ENCODE measurements around the gene TPGS2. TPM values are rescaled to one million over a fixed set of nuclear protein-coding genes. Genes with fewer than 3 reads are reported as not detected.
"Not testable (repeated sequence)": the region's sequence is repeated elsewhere in the genome, so short reads cannot be mapped to it uniquely, and the experiment has no call there.

Gene TPGS2
- total RNA-seq: 167 and 250 TPM in 2 replicates

- DNase-seq (ENCODE audit: low read depth): peak; percentile 50
These were observed at the start of gene TPGS2, which contains the start of gene KIAA1328 for GRCh38 chr18:36828630-36829361. TSS of gene TPGS2 (minus strand) at chr18:36829002. CDS start at chr18:36828767, 235 bp downstream. TSS of gene KIAA1328 (plus strand) at chr18:36829127. CDS start at chr18:36829139, 12 bp downstream.

DNA sequence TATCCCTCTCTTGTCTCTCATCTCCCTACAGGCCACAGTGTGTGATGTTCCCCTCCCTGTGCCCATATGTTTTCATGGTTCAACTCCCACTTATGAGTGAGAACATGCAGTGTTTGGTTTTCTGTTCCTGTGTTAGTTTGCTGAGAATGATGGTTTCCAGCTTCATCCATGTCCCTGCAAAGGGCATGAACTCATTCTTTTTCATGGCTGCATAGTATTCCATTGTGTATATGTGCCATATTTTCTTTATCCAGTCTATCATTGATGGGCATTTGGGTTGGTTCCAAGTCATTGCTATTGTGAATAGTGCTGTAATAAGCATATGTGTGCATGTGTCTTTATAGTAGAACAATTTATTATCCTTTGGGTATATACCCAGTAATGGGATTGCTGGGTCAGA, 45.0 kb upstream of the TPGS2 start:
- DNase-seq (ENCODE audit: low read depth): not testable (repeated sequence)

DNA sequence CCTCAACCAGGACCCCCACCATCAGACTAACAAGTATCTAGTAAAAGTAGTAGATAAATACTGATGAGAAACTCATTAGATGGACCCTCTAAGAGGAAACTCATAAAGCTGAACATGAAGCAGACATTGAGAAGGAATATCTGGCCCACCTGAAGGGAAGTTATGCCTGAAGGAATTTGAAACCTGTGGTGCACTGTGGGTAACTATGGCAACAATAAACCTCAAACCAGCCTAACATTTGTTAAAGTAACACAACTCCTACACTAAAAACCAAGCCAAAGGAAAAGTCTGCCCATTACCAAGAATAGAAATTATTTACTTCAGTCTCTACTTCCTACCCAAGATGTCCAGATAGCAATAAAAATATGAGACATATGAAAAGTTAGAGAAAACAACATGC, 43.5 kb upstream of the TPGS2 start:
- DNase-seq (ENCODE audit: low read depth): peak; percentile 69

DNA sequence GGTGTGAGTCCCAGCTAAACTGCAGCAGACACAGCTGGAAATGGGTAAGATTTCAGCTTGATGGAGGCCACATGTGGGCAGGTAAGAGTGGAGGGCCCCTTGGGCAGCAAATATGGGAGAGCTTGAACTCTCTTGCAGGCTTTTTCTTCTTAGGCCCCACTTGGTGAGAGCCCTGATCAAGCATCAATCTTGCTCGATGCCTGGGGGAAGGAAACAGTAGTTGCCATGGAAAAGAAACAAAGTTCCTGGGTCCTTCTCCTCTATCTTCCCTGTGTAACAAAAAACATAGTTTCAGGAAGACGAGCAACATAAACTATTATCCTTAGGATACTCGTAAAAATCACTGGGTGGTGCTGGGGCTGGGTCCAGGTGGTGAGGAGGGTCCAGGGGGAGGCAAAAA, 43.0 kb upstream of the TPGS2 start:
- no peak for DNase-seq (ENCODE audit: low read depth)

DNA sequence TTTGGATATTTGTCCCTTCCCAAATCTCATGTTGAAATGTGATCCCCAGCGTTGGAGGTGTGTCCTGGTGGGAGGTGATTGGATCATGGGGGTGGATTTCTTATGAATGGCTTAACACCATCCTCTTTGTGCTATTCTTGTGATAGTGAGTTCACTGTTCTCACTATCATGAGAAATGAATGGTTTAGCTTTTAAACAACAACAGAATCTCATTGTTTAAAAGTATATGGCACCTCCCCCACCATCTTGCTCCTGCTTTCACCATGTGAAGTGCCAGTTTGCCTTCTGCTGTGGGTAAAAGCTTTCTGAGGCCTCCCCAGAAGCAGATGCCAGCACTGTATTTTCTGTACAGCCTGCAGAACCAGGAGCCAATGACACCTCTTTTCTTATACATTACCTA, 38.3 kb upstream of the TPGS2 start:
- DNase-seq (ENCODE audit: low read depth): no peak

- DNase-seq (ENCODE audit: low read depth): no peak
These were observed 33.4 kb upstream of the TPGS2 start for GRCh38 chr18:36862182-36862581.

GRCh38 chr18:36856815-36857214, 28.0 kb upstream of the TPGS2 start:
- DNase-seq (ENCODE audit: low read depth): peak; percentile 18

DNA sequence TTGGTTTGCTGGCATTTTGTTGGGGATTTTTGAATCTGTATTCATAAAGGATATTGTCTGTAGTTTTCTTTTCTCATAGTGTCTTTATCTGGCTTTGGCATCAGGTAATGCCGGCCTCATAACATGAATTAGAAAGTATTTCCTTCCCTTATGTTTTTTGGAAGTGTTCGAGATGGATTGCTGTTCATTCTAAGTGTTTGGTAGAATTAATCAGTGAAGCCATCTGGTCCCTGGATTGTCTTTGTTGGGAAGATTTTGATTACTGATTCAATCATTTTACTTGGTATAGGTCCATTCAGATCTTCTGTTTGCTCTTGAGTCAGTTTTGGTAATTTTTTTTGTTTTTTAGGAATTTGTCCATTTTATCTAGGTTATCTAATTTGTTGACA, 22.4 kb upstream of the TPGS2 start:
- DNase-seq (ENCODE audit: low read depth): no peak

- peak; percentile 79 for DNase-seq (ENCODE audit: low read depth)
These were observed 21.9 kb upstream of the TPGS2 start for GRCh38 chr18:36850527-36851201.

DNA sequence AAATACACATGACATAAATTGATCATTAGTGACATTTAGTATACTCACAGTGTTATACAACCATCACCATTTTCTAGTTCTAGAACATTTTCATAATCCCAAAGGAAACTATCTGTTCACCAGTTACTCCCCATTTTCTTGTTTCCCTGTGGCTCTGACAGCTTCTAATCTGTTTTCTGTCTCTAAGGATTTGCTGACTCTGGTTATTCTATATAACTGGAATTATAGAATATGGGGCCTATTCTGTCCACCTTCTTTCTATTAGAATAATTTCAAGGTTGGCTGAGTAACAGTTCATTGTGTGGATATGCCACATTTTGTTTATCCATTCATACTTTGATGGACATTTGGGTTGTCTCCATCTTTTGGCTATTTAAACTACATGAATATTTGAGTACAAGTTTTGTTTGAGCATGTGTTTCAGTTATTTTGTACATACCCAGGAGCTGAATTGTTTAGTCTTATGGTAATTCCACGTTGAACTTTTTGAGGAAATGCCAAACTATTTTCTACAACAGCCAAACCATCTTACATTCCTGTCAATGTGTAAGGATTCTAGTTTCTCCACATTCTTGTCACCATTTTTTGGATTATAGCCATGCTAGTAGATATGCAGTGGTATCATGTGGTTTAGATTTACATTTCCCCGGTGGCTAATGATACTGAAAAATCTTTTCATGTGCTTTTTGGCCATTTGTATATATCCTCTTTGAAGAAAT, 20.6 kb upstream of the TPGS2 start:
- DNase-seq (ENCODE audit: low read depth): peak; percentile 33

DNA sequence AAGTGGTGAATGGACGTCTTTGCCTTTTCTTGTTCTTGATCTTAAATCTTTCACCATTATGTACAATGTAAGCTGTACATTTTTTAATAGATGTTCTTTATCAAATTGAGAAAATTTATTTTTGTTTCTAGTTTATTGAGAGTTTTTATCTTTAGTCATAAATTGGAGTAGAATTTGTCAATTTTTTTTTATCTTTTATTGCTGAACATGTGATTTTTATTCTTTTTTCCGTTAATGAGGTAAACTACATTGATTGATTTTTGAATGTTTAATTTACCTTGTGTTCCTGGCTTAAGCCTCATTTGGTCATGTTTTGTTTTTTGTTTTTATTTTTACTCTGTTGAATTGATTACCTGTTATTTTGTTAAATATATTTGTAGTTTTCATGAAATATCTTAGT, 19.8 kb upstream of the TPGS2 start:
- DNase-seq (ENCODE audit: low read depth): no peak

DNA sequence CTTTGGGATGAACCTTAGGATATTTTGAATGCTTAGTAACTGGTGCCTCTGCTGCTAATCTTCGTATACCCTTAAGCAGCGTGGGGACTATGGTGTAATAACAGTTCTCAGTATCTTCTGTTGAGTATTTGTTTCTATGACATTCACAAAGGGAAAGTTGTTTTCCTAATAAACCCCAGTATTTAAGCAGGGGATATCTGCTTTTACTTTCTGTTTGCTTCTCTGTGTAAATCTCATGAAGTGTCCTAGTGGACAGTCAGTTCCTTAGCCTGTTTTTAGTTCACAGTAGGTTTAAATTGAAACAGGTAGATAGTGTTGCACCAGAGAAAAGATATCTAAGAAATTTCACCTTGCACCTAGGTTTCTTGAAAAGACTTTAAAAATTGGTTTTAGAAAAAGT, 15.0 kb upstream of the TPGS2 start:
- no peak for DNase-seq (ENCODE audit: low read depth)

DNA sequence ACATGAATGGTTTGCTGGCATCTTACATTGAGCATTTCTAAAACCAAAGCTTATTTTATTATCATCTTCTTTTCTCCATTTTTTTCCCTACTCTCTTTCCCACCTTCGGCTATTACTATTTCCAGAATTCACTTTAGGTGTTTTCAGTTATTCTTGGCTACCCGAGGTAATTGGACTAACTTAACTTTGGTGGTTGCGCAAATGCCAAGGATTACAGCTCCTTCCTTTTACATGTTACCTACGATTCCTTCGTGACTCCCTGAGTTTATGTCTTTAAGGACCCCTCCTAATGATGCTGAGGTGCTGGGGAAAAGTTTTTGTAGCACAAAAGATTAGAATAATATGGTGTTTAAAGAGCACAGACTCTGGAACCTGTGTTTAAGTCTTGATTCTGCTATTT, 14.4 kb upstream of the TPGS2 start:
- DNase-seq (ENCODE audit: low read depth): no peak

- no peak for DNase-seq (ENCODE audit: low read depth)
These were observed 11.0 kb upstream of the TPGS2 start for GRCh38 chr18:36839835-36840234.

- no peak for DNase-seq (ENCODE audit: low read depth)
These were observed 7.1 kb upstream of the TPGS2 start for GRCh38 chr18:36835927-36836326.

DNA sequence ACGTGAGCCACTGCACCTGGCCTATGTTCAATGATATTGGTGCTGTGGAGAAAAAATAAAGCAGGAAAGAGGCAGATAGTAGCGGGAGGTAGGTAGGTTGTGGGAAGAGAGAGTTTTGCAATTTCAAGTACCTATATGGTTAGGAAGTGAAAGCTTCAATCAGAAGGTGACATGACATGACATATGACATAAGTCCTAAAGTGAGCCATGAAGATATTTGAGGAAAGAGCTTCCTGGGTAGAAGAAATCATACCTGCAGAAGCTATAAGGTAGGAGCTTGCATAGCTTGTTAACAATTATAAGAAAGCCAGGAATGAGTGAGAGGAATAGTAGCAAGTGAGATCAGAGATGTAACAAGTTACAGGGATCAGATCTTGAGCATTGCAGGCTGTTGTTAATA, 4.3 kb upstream of the TPGS2 start:
- DNase-seq (ENCODE audit: low read depth): no peak

DNA sequence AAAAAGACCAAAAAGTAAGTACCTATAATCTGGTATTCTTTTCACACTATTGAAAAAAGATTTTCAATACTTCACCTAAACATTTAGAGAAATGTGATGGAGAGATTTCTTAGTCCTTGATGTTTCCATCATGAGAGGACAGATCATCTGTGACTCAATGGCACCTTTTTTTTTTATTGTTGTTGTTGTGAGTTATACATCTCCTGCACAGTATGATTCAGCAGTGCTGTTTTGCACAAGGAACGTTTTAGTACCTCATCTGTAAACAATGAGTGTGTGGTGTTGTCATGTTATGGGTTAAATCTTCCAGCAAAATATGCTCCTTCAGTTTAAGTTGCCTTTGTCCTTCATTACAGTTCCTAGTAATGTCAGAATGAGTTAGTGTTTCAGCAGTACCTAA, 2.3 kb upstream of the TPGS2 start:
- DNase-seq (ENCODE audit: low read depth): peak; percentile 52

DNA sequence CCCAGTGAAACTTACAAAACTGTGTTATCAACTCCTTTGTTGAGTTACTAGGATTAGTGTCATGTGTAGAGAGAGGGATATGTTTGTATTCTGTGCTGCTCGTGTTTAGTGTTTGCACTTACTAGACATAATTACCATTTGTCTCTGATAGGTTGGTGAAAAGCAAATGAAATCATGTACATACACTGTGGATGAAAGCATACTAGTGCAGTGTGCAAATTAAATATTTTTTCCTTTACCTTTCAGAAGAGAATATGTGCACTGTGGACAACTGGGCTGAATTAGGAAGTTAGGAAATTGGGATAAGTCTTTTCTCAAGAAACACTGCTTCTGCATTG, 1.3 kb upstream of the TPGS2 start:
- DNase-seq (ENCODE audit: low read depth): no peak

GRCh38 chr18:36829362-36830157, 758 bp upstream of the TPGS2 start:
- DNase-seq (ENCODE audit: low read depth): peak; percentile 53

DNA sequence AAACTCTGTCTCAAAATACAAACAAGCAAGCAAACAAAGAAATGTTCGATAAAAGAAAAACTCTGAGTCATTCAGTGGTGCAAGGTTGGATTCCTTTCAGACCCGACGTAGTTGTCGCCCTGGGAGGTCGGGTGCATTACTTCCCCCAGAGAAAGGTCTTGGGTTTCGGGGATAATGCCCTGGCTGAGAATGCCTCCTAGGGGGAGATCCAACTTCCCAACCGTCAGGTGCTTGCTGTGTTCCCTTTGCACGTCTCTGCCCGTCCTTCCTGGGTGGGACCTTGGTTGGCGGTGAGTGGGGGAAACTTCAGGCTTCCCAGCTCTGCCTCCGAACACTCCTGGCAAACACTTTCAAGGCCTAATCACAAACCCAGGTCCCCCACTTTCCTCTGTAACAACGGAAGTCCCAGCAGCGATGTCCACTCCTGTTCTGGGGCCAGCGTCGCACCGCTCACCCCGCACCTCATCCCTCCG, 609 bp downstream of the TPGS2 start:
- DNase-seq (ENCODE audit: low read depth): peak; percentile 84

DNA sequence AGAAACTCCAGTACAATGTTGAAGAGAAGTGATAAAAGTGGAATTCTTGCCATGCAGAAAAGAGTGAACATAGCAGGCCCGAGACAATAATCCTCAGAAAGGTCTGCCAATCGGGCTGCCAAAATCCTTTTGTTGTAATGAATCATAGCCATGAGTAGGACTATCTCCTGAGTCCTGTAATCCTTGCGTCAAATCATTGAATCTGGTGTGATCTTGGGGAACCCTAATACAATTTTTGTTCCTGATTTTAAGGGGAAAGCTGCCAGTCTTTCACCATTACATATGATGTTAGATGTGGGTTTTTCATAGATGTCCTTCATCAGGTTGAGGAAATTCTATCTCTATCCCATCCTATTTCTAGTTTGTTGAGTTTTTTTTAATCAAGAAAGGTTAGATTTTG, 2.2 kb downstream of the TPGS2 start:
- DNase-seq (ENCODE audit: low read depth): no peak

DNA sequence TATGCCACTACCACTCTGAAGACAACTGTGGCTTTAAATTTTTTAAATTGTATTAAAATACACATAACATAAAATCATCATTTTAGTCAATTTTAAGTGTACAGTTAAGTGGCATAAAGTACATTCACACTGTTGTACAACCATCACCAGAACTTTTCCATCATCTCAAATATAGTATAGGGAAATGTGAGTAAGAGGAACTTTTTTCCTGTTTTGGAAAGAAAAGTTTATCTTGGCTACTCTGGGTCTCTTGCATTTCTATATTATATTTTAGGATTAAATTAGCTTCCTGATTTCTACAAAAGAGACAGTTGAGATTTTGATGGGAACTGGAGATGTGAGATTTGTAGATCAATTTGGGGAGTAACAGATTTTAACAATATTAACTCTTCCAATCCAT, 3.3 kb downstream of the TPGS2 start:
- no peak for DNase-seq (ENCODE audit: low read depth)

Data from renal cortical epithelial cell (primary cell).